Lung (tissue), 12 donors: Measurements from ENCODE around the gene CNN2. TPM values are rescaled to one million over a fixed set of nuclear protein-coding genes. Genes with fewer than 3 reads are reported as not detected.

ENCODE experiments used
- ATAC-seq: fragments of 200-7000 bp; cut with Tn5 transposase; one replicate; pipeline ENCODE4 v1.9.1; 2020; ENCODE audit warnings: moderate number of reproducible peaks; ENCODE audit not compliant: insufficient read depth, low FRiP score
- DNase-seq, 3 donors: peaks; one replicate each; pipeline ENCODE4 v3.0.0-alpha.2; 2013 to 2017
- H3K27ac ChIP-seq, 2 donors: one replicate each; pipeline ENCODE4 v1.5.1; 2013; ENCODE audit warnings: mild to moderate bottlenecking in 2 of 2, moderate library complexity in 2 of 2, control low read depth in 1 of 2, inconsistent platforms in 1 of 2, low read depth in 1 of 2, low read length in 1 of 2
- H3K27me3 ChIP-seq, 3 donors: one replicate each; pipeline ENCODE4 v1.5.1; 2013; ENCODE audit warnings: low read length in 2 of 3; ENCODE audit not compliant: control insufficient read depth in 3 of 3, insufficient read depth in 3 of 3
- H3K36me3 ChIP-seq, 4 donors: one replicate each; pipeline ENCODE4 v1.5.1; 2013; ENCODE audit warnings: low read length in 4 of 4, mild to moderate bottlenecking in 1 of 4, moderate library complexity in 1 of 4; ENCODE audit not compliant: control insufficient read depth in 4 of 4, insufficient read depth in 4 of 4
- H3K4me1 ChIP-seq, 5 donors: one replicate each; pipeline ENCODE4 v1.5.1; 2013; ENCODE audit warnings: low read length in 5 of 5, mild to moderate bottlenecking in 2 of 5, moderate library complexity in 1 of 5; ENCODE audit not compliant: control insufficient read depth in 5 of 5, insufficient read depth in 5 of 5
- H3K4me3 ChIP-seq: one replicate; pipeline ENCODE4 v1.5.1; 2013; ENCODE audit warnings: mild to moderate bottlenecking, control low read depth, moderate library complexity
- H3K9ac ChIP-seq, 2 donors: one replicate each; pipeline ENCODE4 v1.5.1; 2013; ENCODE audit warnings: low read length in 2 of 2, control low read depth in 1 of 2; ENCODE audit not compliant: insufficient read depth in 1 of 2
- H3K9me3 ChIP-seq, 4 donors: one replicate each; pipeline ENCODE4 v1.5.1; 2013; ENCODE audit warnings: low read length in 3 of 4, mild to moderate bottlenecking in 1 of 4, moderate library complexity in 1 of 4; ENCODE audit not compliant: control insufficient read depth in 4 of 4, insufficient read depth in 3 of 4
- WGBS, 2 donors: extraction: QIAGEN DNeasy Blood & Tissue Kit; methylation state at CpG; one replicate each; pipeline ENCODE4 v1.1.7; 2013; 5-methylcytosine and 5-hydroxymethylcytosine counted together
- polyA plus RNA-seq, 2 donors: library from polyadenylated mRNA; stranded (reverse); fragments of 200-250 nt; gene quantifications; one replicate each; pipeline ENCODE4 v1.2.1, GENCODE V29; 2013
- total RNA-seq, 2 donors: library from RNA; depleted of rRNA in 1 of 2; stranded (reverse); fragments of >200 nt in 1 of 2; gene quantifications; one replicate each; pipeline ENCODE4 v1.2.1, GENCODE V29; 2014 to 2021
- TF ChIP-seq, protein P1 (sequence below): IDR thresholded peaks from 2 replicates; pipeline ENCODE4 v1.5.1; 2012; ENCODE audit warnings: mild to moderate bottlenecking; ENCODE audit errors: control extremely low read depth, extremely low read depth
- donor health status: control.
- donor health status: control.
- donor health status: Bipolar disorder and iron deficiency.
- donor health status: healthy.
- donor health status: DM: yes; HTN: yes; CAD: no.

Gene CNN2
- total and polyA plus RNA-seq, 4 donors = 161 to 236 (median 180) TPM

DNA sequence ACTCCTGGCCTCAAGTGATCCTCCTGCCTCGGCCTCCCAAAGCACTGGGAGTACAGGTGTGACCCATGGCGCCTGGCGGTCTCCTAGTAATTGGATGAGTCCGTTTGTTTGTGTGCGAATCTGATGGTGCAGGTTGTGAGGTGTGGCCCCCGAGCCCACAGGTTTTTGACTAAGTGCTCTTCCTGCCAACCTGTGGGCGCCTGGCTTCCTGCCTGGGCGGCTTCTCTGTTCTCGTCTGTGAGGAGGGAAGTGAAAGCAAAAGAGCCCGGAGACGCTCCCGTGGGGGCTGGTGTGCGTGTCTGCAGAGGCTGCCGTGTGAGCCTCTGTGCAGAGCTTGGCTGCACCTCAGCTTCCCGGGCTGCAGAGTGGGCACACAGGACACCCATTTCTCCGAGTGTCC, 50.5 kb downstream of the CNN2 start:
- no peak for ATAC-seq
- 23 to 28% methylated on average over 16 of the region's 16 CpGs for WGBS, 2 donors
- TF ChIP-seq, protein P1, sequence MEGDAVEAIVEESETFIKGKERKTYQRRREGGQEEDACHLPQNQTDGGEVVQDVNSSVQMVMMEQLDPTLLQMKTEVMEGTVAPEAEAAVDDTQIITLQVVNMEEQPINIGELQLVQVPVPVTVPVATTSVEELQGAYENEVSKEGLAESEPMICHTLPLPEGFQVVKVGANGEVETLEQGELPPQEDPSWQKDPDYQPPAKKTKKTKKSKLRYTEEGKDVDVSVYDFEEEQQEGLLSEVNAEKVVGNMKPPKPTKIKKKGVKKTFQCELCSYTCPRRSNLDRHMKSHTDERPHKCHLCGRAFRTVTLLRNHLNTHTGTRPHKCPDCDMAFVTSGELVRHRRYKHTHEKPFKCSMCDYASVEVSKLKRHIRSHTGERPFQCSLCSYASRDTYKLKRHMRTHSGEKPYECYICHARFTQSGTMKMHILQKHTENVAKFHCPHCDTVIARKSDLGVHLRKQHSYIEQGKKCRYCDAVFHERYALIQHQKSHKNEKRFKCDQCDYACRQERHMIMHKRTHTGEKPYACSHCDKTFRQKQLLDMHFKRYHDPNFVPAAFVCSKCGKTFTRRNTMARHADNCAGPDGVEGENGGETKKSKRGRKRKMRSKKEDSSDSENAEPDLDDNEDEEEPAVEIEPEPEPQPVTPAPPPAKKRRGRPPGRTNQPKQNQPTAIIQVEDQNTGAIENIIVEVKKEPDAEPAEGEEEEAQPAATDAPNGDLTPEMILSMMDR = no peak
- no peak for DNase-seq
- H3K27me3 ChIP-seq = peaks cover 0 to 7% (median 7%) of the 10 kb centered on the region in 3 donors
- H3K4me3 ChIP-seq = no peak overlapping the region
- no peaks in the 10 kb centered on the region for H3K9me3 ChIP-seq
- H3K4me1 ChIP-seq = peaks cover 0 to 22% (median 0%) of the 10 kb centered on the region in 5 donors
- H3K9ac ChIP-seq = no peak overlapping the region
- H3K27ac ChIP-seq = peak overlapping the region in 1 of 2 donors; percentile 53
- peaks cover 0 to 40% (median 0%) of the 10 kb centered on the region in 4 donors for H3K36me3 ChIP-seq

DNA sequence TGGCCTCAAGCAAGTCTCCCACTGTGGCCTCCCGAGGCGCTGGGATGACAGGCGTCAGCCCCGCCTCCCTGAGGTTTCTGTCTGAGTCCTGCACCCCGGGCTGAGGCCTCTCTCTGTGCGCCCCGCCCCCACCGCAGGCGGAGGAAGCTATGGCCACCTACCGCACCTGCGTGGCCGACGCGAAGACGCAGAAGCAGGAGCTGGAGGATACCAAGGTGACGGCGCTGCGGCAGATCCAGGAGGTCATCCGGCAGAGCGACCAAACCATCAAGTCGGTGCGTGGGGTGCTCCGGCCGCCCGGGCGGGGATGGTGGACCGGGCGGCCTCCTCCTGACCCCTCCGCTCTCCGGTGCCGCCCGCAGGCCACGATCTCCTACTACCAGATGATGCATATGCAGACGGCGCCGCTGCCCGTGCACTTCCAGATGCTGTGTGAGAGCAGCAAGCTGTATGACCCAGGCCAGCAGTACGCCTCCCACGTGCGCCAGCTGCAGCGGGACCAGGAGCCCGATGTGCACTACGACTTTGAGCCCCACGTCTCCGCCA, 53.2 kb downstream of the CNN2 start:
- H3K36me3 ChIP-seq = peaks cover 0 to 46% (median 0%) of the 10 kb centered on the region in 4 donors
- no peak overlapping the region for H3K27ac ChIP-seq
- ATAC-seq (no peak), DNase-seq (no peak)
- no peaks in the 10 kb centered on the region for H3K9me3 ChIP-seq
- no peak overlapping the region for H3K9ac ChIP-seq
- no peak overlapping the region for H3K4me3 ChIP-seq
- 92 to 94% methylated on average over 45 of the region's 45 CpGs for WGBS, 2 donors
- H3K27me3 ChIP-seq = no peaks in the 10 kb centered on the region
- H3K4me1 ChIP-seq = peaks cover 0 to 21% (median 0%) of the 10 kb centered on the region in 5 donors
- TF ChIP-seq, protein P1 = no peak

DNA sequence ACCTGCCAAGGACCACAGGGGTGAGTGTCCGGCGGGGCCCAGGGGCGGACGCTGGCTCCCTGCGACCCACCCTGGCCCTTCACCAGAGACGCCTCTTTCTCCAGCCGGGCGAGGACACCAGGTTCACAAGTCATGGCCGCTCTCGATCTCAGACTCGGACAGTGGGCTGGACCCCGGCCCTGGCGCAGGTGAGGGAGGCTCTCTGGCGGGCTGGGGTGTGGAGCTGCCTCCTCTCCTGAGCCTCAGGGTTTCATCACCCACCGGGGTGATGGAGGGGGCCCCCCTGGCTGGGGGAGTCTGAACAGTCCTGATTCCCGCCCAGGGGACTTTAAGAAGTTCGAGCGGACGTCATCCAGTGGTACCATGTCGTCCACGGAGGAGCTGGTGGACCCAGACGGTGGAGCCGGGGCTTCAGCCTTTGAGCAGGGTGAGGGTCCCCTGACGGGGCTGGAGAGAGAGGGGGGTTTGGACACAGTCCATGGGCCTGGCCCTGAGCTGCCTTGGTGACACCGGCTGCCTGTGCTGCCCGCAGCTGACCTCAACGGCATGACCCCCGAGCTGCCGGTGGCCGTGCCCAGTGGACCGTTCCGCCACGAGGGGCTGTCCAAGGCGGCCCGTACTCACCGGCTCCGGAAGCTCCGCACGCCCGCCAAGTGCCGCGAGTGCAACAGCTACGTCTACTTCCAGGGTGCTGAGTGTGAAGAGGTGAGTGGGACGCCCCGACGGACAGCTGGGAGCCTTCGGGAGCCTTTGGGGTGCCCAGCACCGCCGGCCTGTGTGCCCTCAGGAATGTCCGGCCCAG, 54.2 kb downstream of the CNN2 start:
- no peaks in the 10 kb centered on the region for H3K27me3 ChIP-seq
- DNase-seq (no peak), ATAC-seq (no peak)
- WGBS, 2 donors = 96% methylated on average over 50 of the region's 50 CpGs
- no peak overlapping the region for H3K4me3 ChIP-seq
- H3K9me3 ChIP-seq = no peaks in the 10 kb centered on the region
- H3K27ac ChIP-seq = no peak overlapping the region
- peaks cover 0 to 52% (median 0%) of the 10 kb centered on the region in 4 donors for H3K36me3 ChIP-seq
- TF ChIP-seq, protein P1 = no peak
- no peak overlapping the region for H3K9ac ChIP-seq
- H3K4me1 ChIP-seq = peaks cover 0 to 17% (median 0%) of the 10 kb centered on the region in 5 donors
